Right lobe of liver (tissue), 4 donors: ENCODE measurements around the gene STAT4.

ENCODE experiments used
- POLR2A ChIP-seq: fragments of 450-650 bp; IDR thresholded peaks from one replicate; pipeline ENCODE4 v1.6.1; 2017; ENCODE audit warnings: antibody characterized with exemption, mild to moderate bottlenecking
- TF ChIP-seq, protein P1 (sequence below), 4 donors: fragments of 200-600 bp in 3 of 4; fragments of 450-650 bp in 1 of 4; IDR thresholded peaks; one replicate each; pipeline versions ENCODE4 v1.5.1 to v1.8.0; 2016 to 2022; ENCODE audit warnings: antibody characterized with exemption in 4 of 4, mild to moderate bottlenecking in 2 of 4
- donor health status: DM: no; HTN: no; CAD: no.
- donor health status: DM: no; HTN: no; CAD: no.
- donor health status: DM: no; HTN: yes; CAD: no.

DNA sequence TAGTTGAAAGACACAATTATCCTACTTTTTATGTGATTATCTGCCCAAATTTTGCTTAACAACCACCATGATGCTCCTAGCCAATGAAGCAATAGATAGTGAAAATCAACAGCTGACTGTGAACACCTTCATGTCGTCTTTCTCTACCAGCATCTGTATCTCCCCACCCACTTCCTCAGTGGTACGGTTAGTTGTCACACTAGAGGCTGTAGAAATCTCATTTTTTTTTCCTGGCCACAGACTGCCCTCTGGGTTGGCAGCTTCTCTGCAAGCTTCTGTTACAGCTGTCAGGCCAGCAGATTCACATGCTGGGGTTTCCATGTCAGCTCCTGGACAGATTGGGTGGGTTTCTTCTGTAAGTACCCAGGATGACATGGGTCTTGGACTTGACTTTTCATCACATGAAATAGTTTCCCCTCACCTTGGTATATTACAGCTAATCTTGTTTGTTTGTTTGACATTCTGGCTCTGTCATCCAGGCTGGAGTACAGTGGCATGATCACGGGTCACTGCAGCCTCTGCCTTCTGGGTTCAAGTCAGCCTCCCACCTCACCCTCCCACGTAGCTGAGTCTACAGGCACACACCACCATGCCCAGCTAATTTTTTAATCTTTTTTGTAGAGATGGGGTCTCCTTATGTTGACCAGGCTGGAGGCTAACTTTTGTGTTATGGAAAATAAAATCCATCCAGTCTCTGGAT lies 24.3 kb downstream of the STAT4 start:
- no peak for TF ChIP-seq POLR2A
- TF ChIP-seq, protein P1, sequence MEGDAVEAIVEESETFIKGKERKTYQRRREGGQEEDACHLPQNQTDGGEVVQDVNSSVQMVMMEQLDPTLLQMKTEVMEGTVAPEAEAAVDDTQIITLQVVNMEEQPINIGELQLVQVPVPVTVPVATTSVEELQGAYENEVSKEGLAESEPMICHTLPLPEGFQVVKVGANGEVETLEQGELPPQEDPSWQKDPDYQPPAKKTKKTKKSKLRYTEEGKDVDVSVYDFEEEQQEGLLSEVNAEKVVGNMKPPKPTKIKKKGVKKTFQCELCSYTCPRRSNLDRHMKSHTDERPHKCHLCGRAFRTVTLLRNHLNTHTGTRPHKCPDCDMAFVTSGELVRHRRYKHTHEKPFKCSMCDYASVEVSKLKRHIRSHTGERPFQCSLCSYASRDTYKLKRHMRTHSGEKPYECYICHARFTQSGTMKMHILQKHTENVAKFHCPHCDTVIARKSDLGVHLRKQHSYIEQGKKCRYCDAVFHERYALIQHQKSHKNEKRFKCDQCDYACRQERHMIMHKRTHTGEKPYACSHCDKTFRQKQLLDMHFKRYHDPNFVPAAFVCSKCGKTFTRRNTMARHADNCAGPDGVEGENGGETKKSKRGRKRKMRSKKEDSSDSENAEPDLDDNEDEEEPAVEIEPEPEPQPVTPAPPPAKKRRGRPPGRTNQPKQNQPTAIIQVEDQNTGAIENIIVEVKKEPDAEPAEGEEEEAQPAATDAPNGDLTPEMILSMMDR (IDR thresholded peaks at IDR 0.05): no peak
